GM23338 (cell line): ENCODE results near the gene VLDLR. TPM values are rescaled to one million over a fixed set of nuclear protein-coding genes. Genes with fewer than 3 reads are reported as not detected.

Experiments used
- ATAC-seq: fragments of 200-7000 bp; cut with Tn5 transposase; 3 replicates; pipeline ENCODE4 v1.9.1; 2020
- DNase-seq: peaks from one replicate; pipeline ENCODE4 v3.0.0-alpha.2; 2015; ENCODE audit warnings: low spot score
- H2AFZ ChIP-seq: fragments of 200-600 bp; sonication (generic); 2 replicates; pipeline ENCODE4 v1.8.0; 2016; ENCODE audit warnings: antibody characterized with exemption, mild to moderate bottlenecking, moderate library complexity
- H3F3A ChIP-seq: fragments of 200-600 bp; sonication (generic); replicated peaks from 2 replicates; pipeline ENCODE4 v1.8.0; 2017; ENCODE audit warnings: antibody characterized with exemption, mixed run types, low read depth
- H3K27ac ChIP-seq: fragments of 200-600 bp; sonication (generic); 2 replicates; pipeline ENCODE4 v1.6.1; 2016; ENCODE audit warnings: low read depth
- H3K27me3 ChIP-seq: fragments of 200-600 bp; sonication (generic); 2 replicates; pipeline ENCODE4 v1.8.0; 2016; ENCODE audit warnings: mild to moderate bottlenecking, mixed run types, moderate library complexity; ENCODE audit not compliant: insufficient read depth
- H3K36me3 ChIP-seq: fragments of 200-600 bp; sonication (generic); 2 replicates; pipeline ENCODE4 v1.8.0; 2016; ENCODE audit warnings: mild to moderate bottlenecking; ENCODE audit not compliant: insufficient read depth
- H3K4me1 ChIP-seq: fragments of 200-600 bp; sonication (generic); 2 replicates; pipeline ENCODE4 v1.8.0; 2016; ENCODE audit warnings: mild to moderate bottlenecking, moderate library complexity; ENCODE audit not compliant: insufficient read depth
- H3K4me2 ChIP-seq: fragments of 200-600 bp; sonication (generic); 2 replicates; pipeline ENCODE4 v1.7.1; 2017; ENCODE audit warnings: mixed run types
- H3K4me3 ChIP-seq: fragments of 200-600 bp; sonication (generic); 2 replicates; pipeline ENCODE4 v1.6.1; 2016; ENCODE audit warnings: mixed run types
- H3K79me2 ChIP-seq: fragments of 200-600 bp; sonication (generic); replicated peaks from 2 replicates; pipeline ENCODE4 v1.8.0; 2017; ENCODE audit warnings: mild to moderate bottlenecking; ENCODE audit not compliant: insufficient read depth
- H3K9me2 ChIP-seq: fragments of 200-600 bp; sonication (generic); 2 replicates; pipeline ENCODE4 v1.8.0; 2017; ENCODE audit not compliant: insufficient read depth
- H4K20me1 ChIP-seq: fragments of 200-600 bp; sonication (generic); replicated peaks from 2 replicates; pipeline ENCODE4 v1.8.0; 2017; ENCODE audit warnings: mild to moderate bottlenecking; ENCODE audit not compliant: insufficient read depth
- H3K27ac Mint-ChIP-seq: 2 replicates; pipeline ENCODE4 v1.8.0; 2020; ENCODE audit warnings: inconsistent platforms, mild to moderate bottlenecking, moderate library complexity, mixed read lengths
- H3K27me3 Mint-ChIP-seq: 3 replicates; pipeline ENCODE4 v1.8.0; 2022; ENCODE audit warnings: low read depth, mild to moderate bottlenecking, moderate library complexity, mixed read lengths, inconsistent platforms; ENCODE audit not compliant: insufficient read depth, poor library complexity
- H3K36me3 Mint-ChIP-seq: 3 replicates; pipeline ENCODE4 v1.8.0; 2021; ENCODE audit warnings: low read depth, mild to moderate bottlenecking, inconsistent platforms, moderate library complexity, mixed read lengths
- H3K4me1 Mint-ChIP-seq: 3 replicates; pipeline ENCODE4 v1.8.0; 2020; ENCODE audit warnings: mild to moderate bottlenecking, inconsistent platforms, mixed read lengths
- H3K4me3 Mint-ChIP-seq: 3 replicates; pipeline ENCODE4 v1.8.0; 2021; ENCODE audit warnings: moderate library complexity, mild to moderate bottlenecking, inconsistent platforms, mixed read lengths
- H3K9me3 Mint-ChIP-seq: 3 replicates; pipeline ENCODE4 v1.8.0; 2020; ENCODE audit warnings: moderate library complexity, mild to moderate bottlenecking, inconsistent platforms, mixed read lengths
- EZH2 ChIP-seq: fragments of 200-600 bp; sonication (generic); IDR thresholded peaks from one replicate; pipeline ENCODE4 v1.8.0; 2017; ENCODE audit warnings: antibody characterized with exemption, mild to moderate bottlenecking, low read depth; ENCODE audit not compliant: unreplicated experiment
- EZH2phosphoT487 ChIP-seq: fragments of 200-600 bp; sonication (generic); IDR thresholded peaks from one replicate; pipeline ENCODE4 v1.8.1; 2018; ENCODE audit warnings: antibody characterized with exemption; ENCODE audit not compliant: unreplicated experiment
- polyA plus RNA-seq: library from polyadenylated mRNA; unstranded; fragments of >200 nt; fragmentation: Nextera tagmentation; extraction: Ambion mirVana; gene quantifications from 2 replicates; pipeline ENCODE4 v1.2.1, GENCODE V29; 2016
- total RNA-seq: library from RNA; depleted of rRNA; stranded (reverse); fragments of >200 nt; shearing (Covaris generic); gene quantifications from 2 replicates; pipeline ENCODE4 v1.2.3, GENCODE V29; 2014
- TF ChIP-seq, protein P1 (sequence below): fragments of 250-450 bp; sonication (Bioruptor Pico); IDR thresholded peaks from 2 replicates; pipeline ENCODE4 v1.5.0; 2020; ENCODE audit warnings: mild to moderate bottlenecking, moderate library complexity
- TF ChIP-seq, protein P2 (sequence below): IDR thresholded peaks from one replicate; pipeline ENCODE4 v1.6.1; 2018; ENCODE audit warnings: antibody characterized with exemption; ENCODE audit not compliant: unreplicated experiment

The VLDLR gene
- total and polyA plus RNA-seq, 2 experiments from 2014 or later = 14.9 to 49.8 TPM

DNA sequence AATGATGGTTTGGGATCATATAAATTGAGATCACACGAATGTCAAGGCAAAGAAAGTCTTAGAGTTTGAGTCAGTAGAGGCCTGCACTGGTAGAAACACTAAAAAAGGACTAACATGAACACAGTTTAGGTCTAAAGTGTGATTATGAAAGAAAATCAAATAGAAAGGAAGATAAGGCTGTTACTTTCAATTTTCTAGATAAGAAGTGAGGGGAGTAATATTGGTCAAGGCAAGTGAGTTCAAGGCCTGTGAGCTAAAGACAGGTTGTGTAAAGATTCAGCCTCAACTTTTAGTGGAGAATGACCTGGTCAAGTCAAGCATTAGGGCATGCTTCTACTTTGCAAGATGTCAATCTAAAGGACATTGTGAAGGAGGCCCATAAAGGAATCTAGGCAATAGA is 19.0 kb downstream of the VLDLR start (continued):
- TF ChIP-seq, protein P1, sequence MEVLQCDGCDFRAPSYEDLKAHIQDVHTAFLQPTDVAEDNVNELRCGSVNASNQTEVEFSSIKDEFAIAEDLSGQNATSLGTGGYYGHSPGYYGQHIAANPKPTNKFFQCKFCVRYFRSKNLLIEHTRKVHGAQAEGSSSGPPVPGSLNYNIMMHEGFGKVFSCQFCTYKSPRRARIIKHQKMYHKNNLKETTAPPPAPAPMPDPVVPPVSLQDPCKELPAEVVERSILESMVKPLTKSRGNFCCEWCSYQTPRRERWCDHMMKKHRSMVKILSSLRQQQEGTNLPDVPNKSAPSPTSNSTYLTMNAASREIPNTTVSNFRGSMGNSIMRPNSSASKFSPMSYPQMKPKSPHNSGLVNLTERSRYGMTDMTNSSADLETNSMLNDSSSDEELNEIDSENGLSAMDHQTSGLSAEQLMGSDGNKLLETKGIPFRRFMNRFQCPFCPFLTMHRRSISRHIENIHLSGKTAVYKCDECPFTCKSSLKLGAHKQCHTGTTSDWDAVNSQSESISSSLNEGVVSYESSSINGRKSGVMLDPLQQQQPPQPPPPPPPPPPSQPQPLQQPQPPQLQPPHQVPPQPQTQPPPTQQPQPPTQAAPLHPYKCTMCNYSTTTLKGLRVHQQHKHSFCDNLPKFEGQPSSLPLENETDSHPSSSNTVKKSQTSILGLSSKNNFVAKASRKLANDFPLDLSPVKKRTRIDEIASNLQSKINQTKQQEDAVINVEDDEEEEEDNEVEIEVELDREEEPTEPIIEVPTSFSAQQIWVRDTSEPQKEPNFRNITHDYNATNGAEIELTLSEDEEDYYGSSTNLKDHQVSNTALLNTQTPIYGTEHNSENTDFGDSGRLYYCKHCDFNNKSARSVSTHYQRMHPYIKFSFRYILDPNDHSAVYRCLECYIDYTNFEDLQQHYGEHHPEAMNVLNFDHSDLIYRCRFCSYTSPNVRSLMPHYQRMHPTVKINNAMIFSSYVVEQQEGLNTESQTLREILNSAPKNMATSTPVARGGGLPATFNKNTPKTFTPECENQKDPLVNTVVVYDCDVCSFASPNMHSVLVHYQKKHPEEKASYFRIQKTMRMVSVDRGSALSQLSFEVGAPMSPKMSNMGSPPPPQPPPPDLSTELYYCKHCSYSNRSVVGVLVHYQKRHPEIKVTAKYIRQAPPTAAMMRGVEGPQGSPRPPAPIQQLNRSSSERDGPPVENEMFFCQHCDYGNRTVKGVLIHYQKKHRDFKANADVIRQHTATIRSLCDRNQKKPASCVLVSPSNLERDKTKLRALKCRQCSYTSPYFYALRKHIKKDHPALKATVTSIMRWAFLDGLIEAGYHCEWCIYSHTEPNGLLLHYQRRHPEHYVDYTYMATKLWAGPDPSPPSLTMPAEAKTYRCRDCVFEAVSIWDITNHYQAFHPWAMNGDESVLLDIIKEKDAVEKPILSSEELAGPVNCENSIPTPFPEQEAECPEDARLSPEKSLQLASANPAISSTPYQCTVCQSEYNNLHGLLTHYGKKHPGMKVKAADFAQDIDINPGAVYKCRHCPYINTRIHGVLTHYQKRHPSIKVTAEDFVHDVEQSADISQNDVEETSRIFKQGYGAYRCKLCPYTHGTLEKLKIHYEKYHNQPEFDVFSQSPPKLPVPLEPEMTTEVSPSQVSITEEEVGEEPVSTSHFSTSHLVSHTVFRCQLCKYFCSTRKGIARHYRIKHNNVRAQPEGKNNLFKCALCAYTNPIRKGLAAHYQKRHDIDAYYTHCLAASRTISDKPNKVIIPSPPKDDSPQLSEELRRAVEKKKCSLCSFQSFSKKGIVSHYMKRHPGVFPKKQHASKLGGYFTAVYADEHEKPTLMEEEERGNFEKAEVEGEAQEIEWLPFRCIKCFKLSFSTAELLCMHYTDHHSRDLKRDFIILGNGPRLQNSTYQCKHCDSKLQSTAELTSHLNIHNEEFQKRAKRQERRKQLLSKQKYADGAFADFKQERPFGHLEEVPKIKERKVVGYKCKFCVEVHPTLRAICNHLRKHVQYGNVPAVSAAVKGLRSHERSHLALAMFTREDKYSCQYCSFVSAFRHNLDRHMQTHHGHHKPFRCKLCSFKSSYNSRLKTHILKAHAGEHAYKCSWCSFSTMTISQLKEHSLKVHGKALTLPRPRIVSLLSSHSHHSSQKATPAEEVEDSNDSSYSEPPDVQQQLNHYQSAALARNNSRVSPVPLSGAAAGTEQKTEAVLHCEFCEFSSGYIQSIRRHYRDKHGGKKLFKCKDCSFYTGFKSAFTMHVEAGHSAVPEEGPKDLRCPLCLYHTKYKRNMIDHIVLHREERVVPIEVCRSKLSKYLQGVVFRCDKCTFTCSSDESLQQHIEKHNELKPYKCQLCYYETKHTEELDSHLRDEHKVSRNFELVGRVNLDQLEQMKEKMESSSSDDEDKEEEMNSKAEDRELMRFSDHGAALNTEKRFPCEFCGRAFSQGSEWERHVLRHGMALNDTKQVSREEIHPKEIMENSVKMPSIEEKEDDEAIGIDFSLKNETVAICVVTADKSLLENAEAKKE (CRISPR knock-in tag) = no peak
- TF ChIP-seq, protein P2, sequence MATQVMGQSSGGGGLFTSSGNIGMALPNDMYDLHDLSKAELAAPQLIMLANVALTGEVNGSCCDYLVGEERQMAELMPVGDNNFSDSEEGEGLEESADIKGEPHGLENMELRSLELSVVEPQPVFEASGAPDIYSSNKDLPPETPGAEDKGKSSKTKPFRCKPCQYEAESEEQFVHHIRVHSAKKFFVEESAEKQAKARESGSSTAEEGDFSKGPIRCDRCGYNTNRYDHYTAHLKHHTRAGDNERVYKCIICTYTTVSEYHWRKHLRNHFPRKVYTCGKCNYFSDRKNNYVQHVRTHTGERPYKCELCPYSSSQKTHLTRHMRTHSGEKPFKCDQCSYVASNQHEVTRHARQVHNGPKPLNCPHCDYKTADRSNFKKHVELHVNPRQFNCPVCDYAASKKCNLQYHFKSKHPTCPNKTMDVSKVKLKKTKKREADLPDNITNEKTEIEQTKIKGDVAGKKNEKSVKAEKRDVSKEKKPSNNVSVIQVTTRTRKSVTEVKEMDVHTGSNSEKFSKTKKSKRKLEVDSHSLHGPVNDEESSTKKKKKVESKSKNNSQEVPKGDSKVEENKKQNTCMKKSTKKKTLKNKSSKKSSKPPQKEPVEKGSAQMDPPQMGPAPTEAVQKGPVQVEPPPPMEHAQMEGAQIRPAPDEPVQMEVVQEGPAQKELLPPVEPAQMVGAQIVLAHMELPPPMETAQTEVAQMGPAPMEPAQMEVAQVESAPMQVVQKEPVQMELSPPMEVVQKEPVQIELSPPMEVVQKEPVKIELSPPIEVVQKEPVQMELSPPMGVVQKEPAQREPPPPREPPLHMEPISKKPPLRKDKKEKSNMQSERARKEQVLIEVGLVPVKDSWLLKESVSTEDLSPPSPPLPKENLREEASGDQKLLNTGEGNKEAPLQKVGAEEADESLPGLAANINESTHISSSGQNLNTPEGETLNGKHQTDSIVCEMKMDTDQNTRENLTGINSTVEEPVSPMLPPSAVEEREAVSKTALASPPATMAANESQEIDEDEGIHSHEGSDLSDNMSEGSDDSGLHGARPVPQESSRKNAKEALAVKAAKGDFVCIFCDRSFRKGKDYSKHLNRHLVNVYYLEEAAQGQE = no peak

DNA sequence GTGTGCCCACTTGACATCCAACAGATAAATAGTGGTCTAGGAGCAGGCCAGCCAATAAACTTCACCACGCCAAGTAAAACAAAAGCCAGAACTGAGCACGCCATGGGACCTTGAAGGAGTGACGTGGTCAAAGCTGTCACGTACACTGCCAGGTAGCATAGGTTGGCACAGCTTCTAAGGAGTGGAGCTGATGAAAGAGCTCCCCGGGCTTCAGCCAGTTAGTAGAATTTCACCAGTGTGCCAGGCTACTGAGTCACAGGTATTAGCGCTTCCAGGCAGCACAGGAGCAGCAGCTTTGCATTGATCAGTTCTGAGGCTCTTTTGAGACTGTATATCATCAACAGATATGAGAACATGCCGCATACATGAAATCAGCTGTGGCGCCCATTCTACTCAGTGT is 19.4 kb downstream of the VLDLR start:
- Histone ChIP-seq H3F3A (no peaks in the 10 kb centered on the region), H3K36me3 (peaks cover 70% of the 10 kb centered on the region), H3K4me3 (no peak overlapping the region), H3K4me2 (no peak overlapping the region), H3K79me2 (peaks cover 14% of the 10 kb centered on the region; the same call in 1 of the 2 replicates), H4K20me1 (0 out of 2 replicates have a peak, but pooled peaks cover 4% of the 10 kb centered on the region), H2AFZ (no peak overlapping the region), H3K27ac (no peak overlapping the region), H3K4me1 (no peaks in the 10 kb centered on the region), H3K9me2 (no peaks in the 10 kb centered on the region), H3K27me3 (no peaks in the 10 kb centered on the region)
- Mint-ChIP-seq H3K27me3 (no peaks in the 10 kb centered on the region), H3K36me3 (peaks cover 91% of the 10 kb centered on the region), H3K27ac (no peak overlapping the region), H3K4me1 (no peaks in the 10 kb centered on the region), H3K4me3 (no peak overlapping the region), H3K9me3 (no peaks in the 10 kb centered on the region)
- no peak for DNase-seq
- TF ChIP-seq EZH2phosphoT487 (no peak), EZH2 (no peak)
- TF ChIP-seq, protein P2 = no peak
- ATAC-seq = no peak
